GM12878 (cell line): ENCODE results near the gene COG2. TPM values are rescaled to one million over a fixed set of nuclear protein-coding genes. Genes with fewer than 3 reads are reported as not detected.

Source experiments
- ATAC-seq: fragments of 200-7000 bp; cut with Tn5 transposase; 3 replicates; pipeline ENCODE4 v1.9.1; 2020; ENCODE audit warnings: mild to moderate bottlenecking, moderate library complexity
- BruUV-seq: library from RNA; stranded (reverse); fragments of 400-500 nt; replicated peaks from 2 replicates; lab custom pipeline; 2021; lab: Mats Ljungman, UMichigan
- CTCF ChIA-PET: fragments of 300-600 bp; sonication (Branson Sonifier 250); formaldehyde crosslinking; extraction: SDS; loops from one replicate; lab custom pipeline; 2021; ENCODE audit warnings: inconsistent platforms; lab: Yijun Ruan, JAX
- POLR2A ChIA-PET: fragments of 350-600 bp; formaldehyde crosslinking; extraction: SDS; loops from one replicate; lab custom pipeline; 2021; ENCODE audit warnings: inconsistent platforms; lab: Charles Lee
- RAD21 ChIA-PET: fragments of 300-600 bp; sonication (Branson Sonifier 250); formaldehyde crosslinking; loops from one replicate; lab custom pipeline; 2023; ENCODE audit warnings: antibody characterized with exemption; ENCODE audit not compliant: unreplicated experiment; lab: Charles Lee
- SMC1A ChIA-PET: fragments of 300-600 bp; sonication (Branson Sonifier 250); formaldehyde crosslinking; loops from one replicate; lab custom pipeline; 2023; ENCODE audit not compliant: unreplicated experiment, uncharacterized antibody; lab: Charles Lee
- DNase-seq: peaks from one replicate; pipeline ENCODE4 v3.0.0-alpha.2; 2011; ENCODE audit warnings: low read depth, low spot score
- FAIRE-seq: peaks from 3 replicates; lab custom pipeline; 2011; peaks lifted over from hg19 to GRCh38; lab: Jason Lieb, UNC
- H2AFZ ChIP-seq: 2 replicates; pipeline ENCODE4 v1.6.0; 2011; ENCODE audit warnings: low read depth, low read length, control low read depth; ENCODE audit not compliant: control insufficient read depth
- H3K27ac ChIP-seq: 2 replicates; pipeline ENCODE4 v1.5.1; 2011; ENCODE audit warnings: control low read depth; ENCODE audit not compliant: control insufficient read depth, insufficient read depth
- H3K27me3 ChIP-seq, 2 experiments: replicated peaks in 1 of 2; 2 replicates each; pipeline versions ENCODE4 v1.6.0 to v1.6.1; 2011; ENCODE audit warnings: low read length in 1 of 2; ENCODE audit not compliant: control insufficient read depth in 2 of 2, insufficient read depth in 2 of 2
- H3K36me3 ChIP-seq, 2 experiments: 2 replicates each; pipeline ENCODE4 v1.5.1; 2011; ENCODE audit warnings: low read length in 1 of 2; ENCODE audit not compliant: control insufficient read depth in 2 of 2, insufficient read depth in 2 of 2
- H3K4me1 ChIP-seq: 2 replicates; pipeline ENCODE4 v1.6.1; 2011; ENCODE audit warnings: mild to moderate bottlenecking, low read length, moderate library complexity, mixed read lengths; ENCODE audit not compliant: control insufficient read depth, insufficient read depth
- H3K4me2 ChIP-seq: 2 replicates; pipeline ENCODE4 v1.6.0; 2011; ENCODE audit warnings: control low read depth; ENCODE audit not compliant: control insufficient read depth, insufficient read depth
- H3K4me3 ChIP-seq: fragments of 200-600 bp; sonication (generic); 2 replicates; pipeline ENCODE4 v1.5.1; 2016
- H3K79me2 ChIP-seq: 2 replicates; pipeline ENCODE4 v1.6.0; 2011; ENCODE audit warnings: low read length; ENCODE audit not compliant: control insufficient read depth, insufficient read depth
- H3K9ac ChIP-seq: 2 replicates; pipeline ENCODE4 v1.8.0; 2011; ENCODE audit warnings: low read length, control low read depth, mixed read lengths; ENCODE audit not compliant: control insufficient read depth, insufficient read depth
- H3K9me3 ChIP-seq: replicated peaks from 3 replicates; pipeline ENCODE4 v1.5.1; 2011; ENCODE audit warnings: mild to moderate bottlenecking, low read length; ENCODE audit not compliant: control insufficient read depth, insufficient read depth
- H4K20me1 ChIP-seq: 2 replicates; pipeline ENCODE4 v1.6.0; 2011; ENCODE audit not compliant: control insufficient read depth, insufficient read depth
- BCLAF1 ChIP-seq: fragments of 450-650 bp; IDR thresholded peaks from 2 replicates; pipeline ENCODE4 v1.6.1; 2017; ENCODE audit warnings: antibody characterized with exemption, mild to moderate bottlenecking, moderate library complexity
- CBX5 ChIP-seq: sonication (generic); IDR thresholded peaks from 2 replicates; pipeline ENCODE4 v1.6.1; 2016; ENCODE audit warnings: low read depth, moderate library complexity, mild to moderate bottlenecking, inconsistent platforms
- CEBPB ChIP-seq, 2 experiments: fragments of 150-350 bp in 1 of 2; IDR thresholded peaks; 2 replicates each; pipeline ENCODE4 v1.6.1; 2012 to 2014; ENCODE audit warnings: low read depth in 2 of 2, low read length in 2 of 2, borderline replicate concordance in 1 of 2, inconsistent platforms in 1 of 2
- CHD1 ChIP-seq: IDR thresholded peaks from 2 replicates; pipeline ENCODE4 v1.6.1; 2012; ENCODE audit warnings: low read depth, low read length, improper control_type of control experiment
- CREM ChIP-seq: IDR thresholded peaks from 2 replicates; pipeline ENCODE4 v1.6.1; 2014; ENCODE audit warnings: antibody characterized with exemption, low read depth
- EGR1 ChIP-seq, 2 experiments: IDR thresholded peaks; 1 replicate in 1 of 2; 2 replicates in 1 of 2; pipeline ENCODE4 v1.6.1; 2011 to 2012; ENCODE audit warnings: low read depth in 2 of 2, low read length in 2 of 2, borderline replicate concordance in 1 of 2, mild to moderate bottlenecking in 1 of 2, moderate library complexity in 1 of 2
- KDM1A ChIP-seq: fragments of 200-600 bp; sonication (generic); IDR thresholded peaks from 2 replicates; pipeline ENCODE4 v1.6.1; 2016; ENCODE audit warnings: borderline replicate concordance
- MYC ChIP-seq: IDR thresholded peaks from 2 replicates; pipeline ENCODE4 v1.6.1; 2011; ENCODE audit warnings: mild to moderate bottlenecking, low read length, moderate library complexity, inconsistent platforms; ENCODE audit not compliant: insufficient read depth, insufficient replicate concordance, insufficient read length, severe bottlenecking
- PML ChIP-seq: IDR thresholded peaks from 2 replicates; pipeline ENCODE4 v1.6.1; 2012; ENCODE audit warnings: low read length, inconsistent platforms
- PRDM15 ChIP-seq: fragments of 450-650 bp; formaldehyde crosslinking; IDR thresholded peaks from 2 replicates; pipeline ENCODE4 v1.4.0; 2020; ENCODE audit warnings: mild to moderate bottlenecking, moderate library complexity
- SMAD5 ChIP-seq: IDR thresholded peaks from 2 replicates; pipeline ENCODE4 v1.6.1; 2016; ENCODE audit warnings: antibody characterized with exemption, low read depth
- SMC3 ChIP-seq: IDR thresholded peaks from 2 replicates; pipeline ENCODE4 v1.6.1; 2011; ENCODE audit warnings: low read length, improper control_type of control experiment, borderline replicate concordance
- ZNF207 ChIP-seq: fragments of 450-650 bp; IDR thresholded peaks from 2 replicates; pipeline ENCODE4 v1.6.1; 2014; ENCODE audit warnings: antibody characterized with exemption, mild to moderate bottlenecking, borderline replicate concordance
- ZNF592 ChIP-seq: fragments of 450-650 bp; IDR thresholded peaks from 2 replicates; pipeline ENCODE4 v1.6.1; 2017; ENCODE audit warnings: mild to moderate bottlenecking, moderate library complexity
- WGBS: methylation state at CpG from one replicate; pipeline ENCODE4 v1.1.6; 2016; ENCODE audit warnings: low lambda C conversion rate; ENCODE audit not compliant: insufficient replicate concordance, insufficient coverage; ENCODE audit errors: missing lambda C conversion rate; 5-methylcytosine and 5-hydroxymethylcytosine counted together
- in situ Hi-C: fragments of 300-500 bp; cut with MboI; formaldehyde crosslinking; loops from 9 replicates; pipeline ENCODE4 v1.14.3; 2018; ENCODE audit warnings: mixed read lengths
- intact Hi-C: fragments of 100-400 bp; cut with micrococcal nuclease; formaldehyde crosslinking; loops from one replicate; pipeline ENCODE4 v1.14.2; 2022; ENCODE audit not compliant: unreplicated experiment
- polyA plus RNA-seq, 11 experiments: library from polyadenylated mRNA; depleted of rRNA in 4 of 11; unstranded in 6 of 11; stranded (reverse) in 5 of 11; fragments of >200 nt; fragmentation: Nextera tagmentation in 4 of 11; fragmentation: Illumina TruSeq in 1 of 11; extraction: Ambion mirVana in 4 of 11; extraction: Trizol in 1 of 11; gene quantifications; 1 replicate in 1 of 11; 2 replicates in 10 of 11; pipeline versions ENCODE4 v1.2.1 to v1.2.3, GENCODE V29; 2011 to 2016; ENCODE audit warnings: inconsistent platforms in 2 of 11, missing spikeins in 2 of 11, low read depth in 1 of 11
- total RNA-seq, 4 experiments: library from RNA; depleted of rRNA in 3 of 4; stranded (reverse); fragments of >200 nt in 3 of 4; fragmentation: Illumina TruSeq in 1 of 4; extraction: Trizol in 1 of 4; gene quantifications; 2 replicates each; pipeline versions ENCODE4 v1.2.1 to v1.2.3, GENCODE V29; 2013 to 2021

The COG2 gene
- total and polyA plus RNA-seq, 10 of the 15 experiments (the other 5 are each of a cell fraction or from before 2014, with no cell fraction given), result 15.0 to 31.5 (median 28.3) TPM

- no peak for ATAC-seq
- Histone ChIP-seq H3K9ac (no peak overlapping the region), H3K4me1 (no peaks in the 10 kb centered on the region), H3K36me3 (peaks cover 15 to 22% of the 10 kb centered on the region in 2 experiments), H2AFZ (no peak overlapping the region), H3K4me3 (no peak overlapping the region), H3K4me2 (no peak overlapping the region), H3K79me2 (no peaks in the 10 kb centered on the region), H3K27ac (no peak overlapping the region), H4K20me1 (no peaks in the 10 kb centered on the region), H3K27me3 (no peaks in the 10 kb centered on the region), H3K9me3 (no peaks in the 10 kb centered on the region)
- POLR2A ChIA-PET, result no interaction called here
- WGBS, result 96% methylated on average over 9 of the region's 9 CpGs
- no TSS peak for BruUV-seq
- intact Hi-C loops, result no loop called here
- CTCF ChIA-PET, result no interaction called here
- SMC1A ChIA-PET, result interaction anchor here (0.5 kb wide), 1 partner anchor 8 kb away, joined by 3 read pairs; no protein-coding TSS in a partner anchor
- no peak for DNase-seq
- in situ Hi-C loops, result no loop called here
- FAIRE-seq, result no peak
- RAD21 ChIA-PET, result no interaction called here
- TF ChIP-seq PML (no peak), EGR1 (IDR thresholded peaks at IDR 0.05; ENCODE audit: borderline replicate concordance in 1 of 2, low read depth in 2 of 2, low read length in 2 of 2) (no peak), ZNF592 (no peak), SMAD5 (no peak), SMC3 (no peak), KDM1A (no peak), CEBPB (IDR thresholded peaks at IDR 0.05; ENCODE audit: borderline replicate concordance in 1 of 2, low read depth in 2 of 2, low read length in 2 of 2) (no peak), CHD1 (no peak), BCLAF1 (no peak), ZNF207 (no peak), CBX5 (no peak), MYC (no peak), CREM (no peak), PRDM15 (CRISPR knock-in tag) (no peak)
These were observed 47.8 kb downstream of the COG2 start for GRCh38 chr1:230690101-230690500.
